Measurements from ENCODE around the gene ARID3A.

ARID3A gene

DNA sequence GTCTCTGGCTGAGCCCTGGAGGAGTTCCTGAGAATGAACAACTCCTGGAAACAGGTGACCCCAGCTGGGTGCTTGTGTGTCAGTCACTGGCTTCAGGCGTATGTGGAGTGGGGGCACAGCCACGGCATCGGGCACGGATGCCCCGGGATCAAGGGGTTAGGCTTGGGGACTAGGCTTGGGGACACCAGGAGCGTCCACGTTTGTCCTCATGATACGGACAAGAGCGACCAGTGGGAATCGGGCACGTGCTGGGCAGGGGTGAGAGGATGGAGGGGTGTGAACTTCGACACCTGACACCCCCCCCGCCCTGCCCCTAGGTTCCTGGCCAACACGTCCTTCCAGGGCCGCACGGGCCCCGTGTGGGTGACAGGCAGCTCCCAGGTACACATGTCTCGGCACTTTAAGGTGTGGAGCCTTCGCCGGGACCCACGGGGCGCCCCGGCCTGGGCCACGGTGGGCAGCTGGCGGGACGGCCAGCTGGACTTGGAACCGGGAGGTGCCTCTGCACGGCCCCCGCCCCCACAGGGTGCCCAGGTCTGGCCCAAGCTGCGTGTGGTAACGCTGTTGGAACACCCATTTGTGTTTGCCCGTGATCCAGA lies 78.5 kb downstream of the ARID3A start:
- DNase-seq (ENCODE audit: low read depth in 2 of 2) = no peak

DNA sequence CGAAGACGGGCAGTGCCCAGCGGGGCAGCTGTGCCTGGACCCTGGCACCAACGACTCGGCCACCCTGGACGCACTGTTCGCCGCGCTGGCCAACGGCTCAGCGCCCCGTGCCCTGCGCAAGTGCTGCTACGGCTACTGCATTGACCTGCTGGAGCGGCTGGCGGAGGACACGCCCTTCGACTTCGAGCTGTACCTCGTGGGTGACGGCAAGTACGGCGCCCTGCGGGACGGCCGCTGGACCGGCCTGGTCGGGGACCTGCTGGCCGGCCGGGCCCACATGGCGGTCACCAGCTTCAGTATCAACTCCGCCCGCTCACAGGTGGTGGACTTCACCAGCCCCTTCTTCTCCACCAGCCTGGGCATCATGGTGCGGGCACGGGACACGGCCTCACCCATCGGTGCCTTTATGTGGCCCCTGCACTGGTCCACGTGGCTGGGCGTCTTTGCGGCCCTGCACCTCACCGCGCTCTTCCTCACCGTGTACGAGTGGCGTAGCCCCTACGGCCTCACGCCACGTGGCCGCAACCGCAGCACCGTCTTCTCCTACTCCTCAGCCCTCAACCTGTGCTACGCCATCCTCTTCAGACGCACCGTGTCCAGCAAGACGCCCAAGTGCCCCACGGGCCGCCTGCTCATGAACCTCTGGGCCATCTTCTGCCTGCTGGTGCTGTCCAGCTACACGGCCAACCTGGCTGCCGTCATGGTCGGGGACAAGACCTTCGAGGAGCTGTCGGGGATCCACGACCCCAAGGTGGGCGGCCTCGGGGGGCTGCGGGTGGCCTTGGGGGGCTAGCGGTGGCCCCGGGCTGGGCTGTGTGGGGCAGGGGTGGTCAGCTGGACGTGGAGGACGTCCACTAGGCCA lies 79.2 kb downstream of the ARID3A start:
- DNase-seq (ENCODE audit: low read depth in 2 of 2) = no peak

GRCh38 chr19:1006711-1007398 lies 81.0 kb downstream of the ARID3A start:
- DNase-seq (ENCODE audit: low read depth in 2 of 2) = no peak

- no peak for DNase-seq (ENCODE audit: low read depth in 2 of 2)
Measured at GRCh38 chr19:1007399-1008251, 81.8 kb downstream of the ARID3A start.

DNA sequence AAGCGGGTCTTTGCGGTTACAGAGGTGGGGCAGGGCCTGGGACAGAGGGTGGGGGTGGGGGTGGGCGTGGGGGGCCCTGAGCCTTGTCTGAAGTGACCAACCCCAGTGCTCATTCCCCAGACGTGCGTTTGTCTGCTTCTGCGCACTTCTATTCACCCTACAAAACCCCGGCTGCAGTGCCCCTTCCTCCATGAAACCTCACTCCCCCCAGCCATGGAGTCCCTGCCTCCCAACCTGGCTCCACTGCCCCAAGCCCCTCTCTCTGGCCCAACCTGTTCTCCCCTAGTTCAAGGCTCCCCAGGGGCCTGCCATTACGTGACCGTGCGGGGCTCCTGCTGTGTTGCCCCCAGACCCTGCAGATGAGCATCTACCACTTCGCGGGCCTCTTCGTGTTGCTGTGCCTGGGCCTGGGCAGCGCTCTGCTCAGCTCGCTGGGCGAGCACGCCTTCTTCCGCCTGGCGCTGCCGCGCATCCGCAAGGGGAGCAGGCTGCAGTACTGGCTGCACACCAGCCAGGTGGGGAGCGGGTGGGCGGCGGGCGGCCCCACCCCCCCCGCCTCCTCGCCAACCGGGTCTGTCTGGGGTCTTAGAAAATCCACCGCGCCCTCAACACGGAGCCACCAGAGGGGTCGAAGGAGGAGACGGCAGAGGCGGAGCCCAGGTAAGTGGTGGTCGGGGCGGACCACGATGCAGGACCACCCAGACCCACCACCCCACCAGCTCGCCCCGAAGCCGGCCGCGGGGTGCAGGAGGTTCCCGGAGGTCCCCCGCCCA lies 82.6 kb downstream of the ARID3A start:
- DNase-seq (ENCODE audit: low read depth in 2 of 2) = no peak

GRCh38 chr19:1009041-1009980 lies 83.5 kb downstream of the ARID3A start:
- no peak for DNase-seq (ENCODE audit: low read depth in 2 of 2)

GRCh38 chr19:1009981-1010538 lies 84.2 kb downstream of the ARID3A start:
- DNase-seq (ENCODE audit: low read depth in 2 of 2) = no peak

- DNase-seq (ENCODE audit: low read depth in 2 of 2) = no peak
Measured at GRCh38 chr19:1010586-1011510, 85.0 kb downstream of the ARID3A start.

DNA sequence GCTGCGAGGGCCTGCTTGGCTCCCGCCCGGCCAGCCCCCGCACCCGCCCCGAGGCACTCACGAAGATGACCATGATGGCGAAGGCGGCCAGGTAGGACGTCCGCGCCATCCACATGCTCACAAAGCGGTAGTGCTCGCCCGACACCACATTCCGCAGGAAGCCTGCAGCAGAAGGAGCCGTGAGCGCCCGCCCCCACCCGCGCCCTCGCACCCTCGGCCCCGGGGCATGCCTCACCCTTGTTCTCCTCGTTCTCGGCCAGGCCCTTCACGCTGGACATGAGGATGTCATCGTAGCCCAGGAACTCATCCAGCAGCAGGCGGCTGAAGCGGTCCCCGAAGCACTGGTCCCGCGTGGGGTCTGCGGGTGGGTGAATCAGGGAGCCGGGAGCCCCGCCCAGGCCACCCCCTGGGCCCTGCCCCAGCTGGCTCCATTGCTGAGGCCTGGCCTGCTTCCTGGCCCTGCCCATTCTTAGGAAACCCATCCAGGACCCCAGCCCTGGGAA lies 86.0 kb downstream of the ARID3A start:
- DNase-seq (ENCODE audit: low read depth in 2 of 2) = no peak

- no peak for DNase-seq (ENCODE audit: low read depth in 2 of 2)
Measured at GRCh38 chr19:1012334-1012733, 86.5 kb downstream of the ARID3A start.

DNA sequence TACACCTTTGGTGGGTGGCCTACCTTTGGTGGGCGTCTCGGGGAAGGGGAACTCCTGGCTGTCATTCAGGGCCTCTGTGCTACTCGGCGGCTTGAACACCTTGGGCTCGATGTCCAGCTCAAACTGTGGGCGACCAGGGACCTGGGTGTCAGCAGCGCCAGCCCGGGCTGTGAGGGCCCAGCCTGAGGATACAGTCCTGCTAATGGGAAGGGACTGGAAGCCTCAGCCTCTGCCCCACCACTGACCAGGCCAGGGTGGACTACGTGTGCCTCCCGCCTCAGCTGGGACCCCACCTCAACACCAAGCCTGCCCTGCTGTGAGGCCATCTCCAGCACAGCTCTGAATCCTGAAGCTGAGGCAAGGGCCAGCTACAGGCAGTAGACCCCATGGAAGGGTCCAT lies 87.4 kb downstream of the ARID3A start:
- no peak for DNase-seq (ENCODE audit: low read depth in 2 of 2)

DNA sequence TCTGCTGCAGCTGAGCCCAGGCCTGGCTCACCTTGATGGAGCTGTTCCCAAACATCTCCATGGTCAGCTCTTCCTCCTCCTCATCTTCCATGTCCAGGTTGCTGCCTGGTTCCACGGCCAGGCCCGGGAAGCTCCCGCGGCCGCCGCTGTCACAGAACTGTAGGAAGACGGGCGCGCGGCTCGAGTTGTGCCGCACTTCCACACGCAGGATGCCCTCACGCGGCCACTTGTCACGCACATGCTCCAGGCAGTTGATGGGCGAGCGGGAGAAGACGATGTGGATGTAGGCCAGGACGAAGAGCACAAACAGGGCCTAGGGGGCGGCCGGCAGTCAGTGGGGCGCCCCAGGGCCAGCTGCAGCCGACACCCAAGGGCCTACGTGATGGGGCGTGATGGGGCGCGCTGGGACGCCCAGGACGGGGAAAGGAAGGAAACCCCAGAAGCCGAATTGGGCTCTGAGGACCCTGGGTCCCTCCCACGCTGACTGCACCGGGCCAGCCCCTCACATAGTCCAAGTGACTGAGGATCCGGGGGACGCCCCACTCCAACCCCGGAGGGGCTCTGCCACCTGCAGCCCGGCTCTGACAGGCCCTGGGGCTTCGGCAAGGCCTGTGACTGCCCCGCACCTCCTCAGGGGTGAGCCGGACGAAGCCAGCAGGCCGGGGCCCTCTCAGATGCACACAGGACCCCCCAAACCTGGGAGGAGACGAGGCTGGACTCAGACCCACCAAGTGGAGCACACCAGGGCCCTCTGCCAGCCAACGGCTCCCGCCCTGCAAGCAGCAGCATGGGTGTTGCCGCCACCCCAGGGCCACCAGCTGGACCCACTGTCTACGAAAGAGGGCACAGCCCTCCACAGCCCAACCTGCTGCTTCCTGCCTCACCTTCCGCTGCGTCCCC lies 88.6 kb downstream of the ARID3A start:
- DNase-seq (ENCODE audit: low read depth in 2 of 2) = no peak

GRCh38 chr19:1015061-1015781 lies 89.4 kb downstream of the ARID3A start:
- no peak for DNase-seq (ENCODE audit: low read depth in 2 of 2)

GRCh38 chr19:1015782-1016646 lies 90.2 kb downstream of the ARID3A start:
- DNase-seq (ENCODE audit: low read depth in 2 of 2) = no peak

DNA sequence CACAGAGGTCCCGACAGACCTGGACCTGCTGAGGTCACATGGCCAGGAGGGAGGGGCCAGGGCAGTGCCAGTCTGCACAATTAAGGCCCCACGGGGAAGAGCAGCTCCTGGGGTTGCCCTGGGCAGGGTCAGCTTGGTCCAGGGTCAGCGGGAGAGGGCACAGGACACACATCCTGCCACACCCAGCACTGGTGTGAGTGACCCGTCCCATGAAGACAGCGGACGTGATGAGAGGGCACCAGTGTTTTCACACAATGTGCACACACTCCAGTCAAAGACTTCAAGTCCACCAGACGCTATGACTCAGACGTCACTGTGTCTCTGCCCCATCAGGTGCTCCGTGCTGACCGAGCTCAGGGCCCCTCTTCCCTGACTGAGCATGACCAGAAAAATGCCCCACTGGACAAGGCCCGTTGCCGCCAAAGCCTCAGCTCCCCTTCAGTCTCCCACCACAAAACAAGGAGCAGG lies 90.8 kb downstream of the ARID3A start:
- DNase-seq (ENCODE audit: low read depth in 2 of 2) = no peak

Data from stimulated activated CD8-positive, alpha-beta memory T cell treated with anti-CD3 and anti-CD28 coated beads, Interleukin-15, amount 100 ng/mL, for 48 hours (primary cell).